ENCODE results near the gene ADGRG6.
"Not testable (repeated sequence)": the region's sequence is repeated elsewhere in the genome, so short reads cannot be mapped to it uniquely, and the experiment has no call there.

ADGRG6 gene

DNA sequence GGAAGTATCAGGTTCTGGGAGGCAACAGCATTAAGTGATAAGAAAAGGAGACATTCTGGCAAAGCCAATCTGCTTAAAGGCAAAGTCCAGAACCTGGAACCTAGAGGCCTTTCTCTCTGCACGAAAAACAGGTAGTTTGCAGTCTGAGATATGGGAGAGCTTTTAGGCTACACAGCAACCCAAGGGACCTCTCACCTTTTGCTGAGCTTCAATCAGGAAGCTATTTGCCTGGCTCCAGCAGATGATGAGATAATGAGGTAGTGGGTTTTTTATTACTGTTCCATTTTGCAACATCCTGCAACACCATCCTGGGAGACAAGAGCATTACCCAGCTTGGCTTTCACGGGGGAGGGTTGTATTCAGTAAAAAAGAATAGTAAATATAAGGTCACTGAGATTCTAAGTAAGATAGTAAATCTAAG, 143.1 kb downstream of the ADGRG6 start:
- Mint-ChIP-seq H3K4me1 (no peaks in the 10 kb centered on the region), H3K4me3 (no peak overlapping the region), H3K27ac (no peak overlapping the region), H3K9me3 (no peaks in the 10 kb centered on the region), H3K36me3 (no peaks in the 10 kb centered on the region), H3K27me3 (no peaks in the 10 kb centered on the region)
- no peak for DNase-seq
- ATAC-seq (replicated peaks) = no peak

DNA sequence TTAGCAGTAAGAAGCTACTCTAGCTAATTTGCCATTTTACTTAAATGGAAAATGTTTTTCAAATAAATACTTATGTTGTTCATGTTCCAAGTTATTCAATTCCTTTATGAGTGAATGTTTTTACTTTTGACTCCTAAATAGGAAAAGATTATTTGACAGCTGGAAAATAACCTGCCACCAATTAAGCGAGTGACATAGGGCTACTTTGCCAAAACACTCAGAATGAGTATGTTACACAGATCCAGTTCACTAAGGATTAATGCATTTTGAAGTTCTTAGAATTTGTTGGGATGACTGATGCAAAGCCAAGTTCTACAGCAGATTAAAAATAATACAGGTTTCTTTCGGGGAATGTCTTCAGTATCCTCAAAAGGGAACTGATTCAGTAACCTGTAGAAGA, 144.4 kb downstream of the ADGRG6 start:
- Mint-ChIP-seq H3K27ac (no peak overlapping the region), H3K4me1 (no peaks in the 10 kb centered on the region), H3K27me3 (no peaks in the 10 kb centered on the region), H3K36me3 (no peaks in the 10 kb centered on the region), H3K9me3 (no peaks in the 10 kb centered on the region), H3K4me3 (no peak overlapping the region)
- ATAC-seq (replicated peaks) (no peak), DNase-seq (no peak)

DNA sequence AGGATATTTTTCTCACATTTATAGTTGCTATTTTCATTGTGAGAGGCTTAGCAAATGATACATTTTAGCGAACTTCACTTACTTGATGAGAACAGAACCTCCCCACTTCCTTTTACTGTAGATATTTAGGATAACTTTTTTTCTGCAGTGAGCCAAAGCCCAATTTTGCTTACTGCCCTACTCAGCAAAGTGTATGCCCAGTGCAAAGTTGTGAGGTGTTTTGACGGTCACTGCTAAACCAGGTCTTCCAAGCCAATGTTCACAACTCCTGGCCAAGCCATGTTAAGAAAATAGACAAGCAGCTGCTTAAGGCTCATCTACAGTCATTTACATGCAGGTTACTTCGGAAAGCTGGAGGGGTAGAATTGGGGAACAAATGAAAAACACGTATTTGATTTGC, 144.8 kb downstream of the ADGRG6 start:
- H3K9me3 Mint-ChIP-seq = no peaks in the 10 kb centered on the region
- DNase-seq (no peak), ATAC-seq (replicated peaks) (no peak)
- no peaks in the 10 kb centered on the region for H3K36me3 Mint-ChIP-seq
- no peaks in the 10 kb centered on the region for H3K27me3 Mint-ChIP-seq
- no peak overlapping the region for H3K4me3 Mint-ChIP-seq
- no peaks in the 10 kb centered on the region for H3K4me1 Mint-ChIP-seq
- H3K27ac Mint-ChIP-seq = no peak overlapping the region

DNA sequence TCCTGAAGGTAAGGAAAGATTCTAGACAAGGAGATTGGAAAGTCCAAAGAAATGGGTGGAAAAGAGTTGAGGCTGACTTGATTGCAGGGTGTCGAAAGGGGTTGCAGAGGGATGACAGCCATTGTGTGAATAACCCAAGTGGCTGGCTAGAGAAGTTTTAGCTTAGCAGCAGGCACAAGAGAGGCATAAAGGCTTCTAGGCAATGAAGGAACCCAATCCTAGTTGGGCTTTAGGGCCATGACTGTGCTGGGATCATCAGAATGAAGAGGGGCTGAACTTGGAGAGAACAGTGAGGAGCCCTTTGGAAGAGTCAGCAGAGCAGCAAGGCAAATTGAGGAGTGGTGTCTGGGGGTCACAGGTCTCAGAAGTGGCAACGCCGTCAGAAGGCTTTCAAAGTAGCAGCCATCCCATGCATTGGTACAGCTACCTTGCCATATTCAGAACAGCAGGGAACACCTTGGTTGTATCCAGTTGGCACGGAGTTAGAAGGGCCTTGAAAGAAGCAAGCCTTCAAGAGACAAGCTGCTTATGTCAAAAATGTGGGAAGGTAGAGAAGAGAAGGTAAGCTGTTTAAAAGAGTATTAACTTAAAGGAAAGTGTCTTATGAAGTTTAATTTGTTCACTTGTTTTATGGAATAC, 146.4 kb downstream of the ADGRG6 start:
- DNase-seq (no peak), ATAC-seq (replicated peaks) (no peak)
- Mint-ChIP-seq H3K9me3 (no peaks in the 10 kb centered on the region), H3K27ac (no peak overlapping the region), H3K36me3 (no peaks in the 10 kb centered on the region), H3K4me1 (no peaks in the 10 kb centered on the region), H3K4me3 (no peak overlapping the region), H3K27me3 (no peaks in the 10 kb centered on the region)

DNA sequence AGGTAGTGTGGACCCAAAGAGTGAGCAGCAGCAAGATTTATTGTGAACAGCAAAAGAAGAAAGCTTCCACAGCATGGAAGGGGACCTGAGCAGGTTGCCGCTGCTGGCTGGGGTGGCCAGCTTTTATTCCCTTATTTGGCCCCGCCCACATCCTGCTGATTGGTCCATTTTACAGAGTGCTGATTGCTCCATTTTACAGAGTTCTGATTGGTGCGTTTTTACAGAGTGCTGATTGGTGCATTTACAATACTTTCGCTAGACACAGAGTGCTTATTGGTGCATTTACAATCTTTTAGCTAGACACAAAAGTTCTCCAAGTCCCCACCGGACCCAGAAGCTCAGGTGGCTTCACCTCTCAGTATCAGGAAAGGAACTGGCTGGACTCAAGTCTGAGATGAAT, 149.0 kb downstream of the ADGRG6 start:
- H3K4me1 Mint-ChIP-seq; ATAC-seq (replicated peaks); H3K9me3 Mint-ChIP-seq; H3K36me3 Mint-ChIP-seq; H3K4me3 Mint-ChIP-seq; H3K27ac Mint-ChIP-seq; H3K27me3 Mint-ChIP-seq; DNase-seq: not testable (repeated sequence)

DNA sequence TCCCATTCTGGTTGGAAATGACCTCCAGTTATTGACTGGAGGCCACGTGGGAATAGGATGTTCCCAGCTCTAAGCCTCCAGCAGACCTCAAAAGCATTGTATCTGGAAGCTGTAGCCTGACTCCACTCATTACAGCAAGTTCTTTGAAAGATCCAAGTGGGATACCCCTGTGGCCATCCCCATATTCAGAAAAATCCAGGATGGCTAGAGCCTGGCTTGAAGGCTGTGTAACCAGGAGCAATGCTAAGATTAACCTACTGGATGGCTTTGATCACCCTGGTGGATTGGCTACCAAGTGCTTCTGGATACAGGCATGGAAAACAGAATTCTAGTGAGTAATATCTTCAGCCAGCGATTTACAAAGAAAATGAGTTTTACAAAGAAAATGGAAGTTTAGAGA, 151.2 kb downstream of the ADGRG6 start:
- H3K4me3 Mint-ChIP-seq = no peak overlapping the region
- no peaks in the 10 kb centered on the region for H3K36me3 Mint-ChIP-seq
- peaks cover 0 to 7% of the 10 kb centered on the region in 2 donors for H3K27me3 Mint-ChIP-seq
- H3K9me3 Mint-ChIP-seq = peaks cover 0 to 3% of the 10 kb centered on the region in 2 donors
- ATAC-seq (replicated peaks) (no peak), DNase-seq (no peak)
- no peak overlapping the region for H3K27ac Mint-ChIP-seq
- peaks cover 0 to 2% of the 10 kb centered on the region in 2 donors for H3K4me1 Mint-ChIP-seq

DNA sequence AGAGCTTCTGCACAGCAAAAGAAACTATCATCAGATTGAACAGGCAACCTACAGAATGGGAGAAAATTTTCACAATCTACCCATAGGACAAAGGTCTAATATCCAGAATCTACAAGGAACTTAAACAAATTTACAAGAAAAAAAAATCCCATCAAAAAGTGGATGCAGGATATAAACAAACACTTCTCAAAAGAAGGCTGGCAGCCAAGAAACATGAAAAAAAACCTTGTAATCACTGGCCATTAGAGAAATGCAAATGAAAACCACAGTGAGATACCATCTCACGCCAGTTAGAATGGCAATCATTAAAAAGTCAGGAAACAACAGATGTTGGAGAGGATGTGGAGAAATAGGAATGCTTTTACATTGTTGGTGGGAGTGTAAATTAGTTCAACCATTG, 152.4 kb downstream of the ADGRG6 start:
- H3K27me3 Mint-ChIP-seq; H3K9me3 Mint-ChIP-seq; ATAC-seq (replicated peaks); H3K4me3 Mint-ChIP-seq; DNase-seq; H3K36me3 Mint-ChIP-seq; H3K4me1 Mint-ChIP-seq: not testable (repeated sequence)
- peak overlapping the region; percentile 14 for H3K27ac Mint-ChIP-seq

DNA sequence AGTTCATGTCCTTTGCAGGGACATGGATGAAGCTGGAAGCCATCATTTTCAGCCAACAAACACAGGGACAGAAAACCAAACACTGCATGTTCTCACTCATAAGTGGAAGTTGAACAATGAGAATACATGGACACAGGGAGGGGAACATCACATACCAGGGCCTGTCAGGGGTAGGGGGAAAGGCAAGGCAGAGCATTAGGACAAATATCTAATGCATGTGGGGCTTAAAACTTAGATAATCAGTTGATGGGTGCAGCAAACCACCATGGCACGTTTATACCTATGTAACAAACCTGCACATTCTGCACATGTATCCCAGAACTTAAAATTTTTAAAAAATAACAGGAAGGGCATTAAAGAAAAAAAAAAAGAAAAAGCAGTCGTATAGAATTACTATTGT, 153.0 kb downstream of the ADGRG6 start:
- not testable (repeated sequence) for H3K4me1 Mint-ChIP-seq; H3K4me3 Mint-ChIP-seq; ATAC-seq (replicated peaks); H3K9me3 Mint-ChIP-seq; H3K27ac Mint-ChIP-seq; H3K36me3 Mint-ChIP-seq; H3K27me3 Mint-ChIP-seq; DNase-seq

DNA sequence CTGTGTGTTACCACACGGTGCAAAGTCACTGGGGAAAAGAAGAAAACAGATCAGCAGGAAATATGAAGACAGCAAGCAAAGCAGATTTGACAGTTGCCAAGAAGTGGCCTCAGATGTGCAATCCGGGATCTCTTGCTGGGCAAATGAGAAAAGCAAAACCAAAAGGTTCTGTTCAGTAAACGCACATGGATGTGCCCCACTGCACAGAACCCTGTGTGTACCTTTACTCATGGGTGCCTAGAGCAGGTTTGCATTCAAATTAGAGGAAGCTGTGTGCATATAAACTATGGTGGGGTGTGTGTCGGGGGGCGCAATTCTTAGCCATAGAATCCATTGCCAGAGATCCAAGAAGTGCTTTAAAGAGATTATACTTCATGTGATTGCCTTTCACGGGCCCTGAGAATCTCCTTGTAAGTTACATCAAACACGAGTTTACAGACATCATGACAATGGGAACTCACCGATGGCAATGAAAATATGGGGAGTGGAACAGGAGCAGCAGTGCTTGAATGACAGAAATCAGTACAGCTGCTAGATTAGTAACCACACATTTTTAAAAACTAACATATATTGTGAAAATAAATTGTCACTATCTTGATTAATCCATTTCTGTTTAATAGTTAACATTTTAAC, 154.3 kb downstream of the ADGRG6 start:
- Mint-ChIP-seq H3K9me3 (peaks cover 0 to 4% of the 10 kb centered on the region in 2 donors), H3K4me3 (no peak overlapping the region), H3K27me3 (peaks cover 0 to 7% of the 10 kb centered on the region in 2 donors), H3K4me1 (peaks cover 0 to 2% of the 10 kb centered on the region in 2 donors), H3K36me3 (no peaks in the 10 kb centered on the region), H3K27ac (no peak overlapping the region)
- DNase-seq (no peak), ATAC-seq (replicated peaks) (no peak)

DNA sequence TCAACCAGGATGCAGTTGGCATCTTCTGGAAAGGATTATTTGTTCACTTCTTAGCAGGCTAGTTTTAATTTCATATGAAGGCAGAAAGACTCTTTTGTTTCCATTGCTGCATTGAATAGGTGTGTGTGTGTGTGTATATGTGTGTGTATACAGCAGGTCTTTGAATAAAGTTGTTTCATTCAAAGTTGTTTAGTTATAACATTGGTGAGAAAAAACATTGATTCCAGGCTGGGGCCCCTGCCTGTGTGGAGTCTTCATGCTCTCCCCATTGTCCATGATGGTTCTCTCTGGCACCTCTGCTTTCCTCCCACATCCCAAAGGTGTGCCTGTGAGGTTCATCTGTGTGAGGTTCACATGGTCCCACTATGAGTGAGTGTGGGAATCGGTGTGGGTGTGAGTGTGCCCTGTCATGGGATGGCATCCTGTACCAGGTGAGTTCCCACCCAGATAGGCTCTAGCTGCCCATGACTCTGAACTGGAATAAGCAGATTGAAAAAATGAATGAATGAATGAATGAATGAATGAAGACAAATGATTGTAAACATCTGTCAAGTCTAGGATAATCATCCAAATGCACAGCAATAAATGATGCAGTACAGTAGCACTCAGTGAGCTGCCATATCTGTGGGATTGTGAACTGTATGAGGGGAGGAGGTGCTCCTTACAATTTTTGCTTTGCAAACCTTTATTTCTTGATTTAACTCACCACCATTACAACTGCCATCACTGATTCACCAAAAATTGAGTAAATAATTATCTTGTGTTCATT, 156.0 kb downstream of the ADGRG6 start:
- peaks cover 0 to 7% of the 10 kb centered on the region in 2 donors for H3K27me3 Mint-ChIP-seq
- no peak for DNase-seq
- no peak overlapping the region for H3K27ac Mint-ChIP-seq
- peaks cover 13% of the 10 kb centered on the region in 2 donors for H3K9me3 Mint-ChIP-seq
- H3K4me1 Mint-ChIP-seq = peaks cover 0 to 2% of the 10 kb centered on the region in 2 donors
- no peak for ATAC-seq (replicated peaks)
- H3K4me3 Mint-ChIP-seq = no peak overlapping the region
- H3K36me3 Mint-ChIP-seq = no peaks in the 10 kb centered on the region

DNA sequence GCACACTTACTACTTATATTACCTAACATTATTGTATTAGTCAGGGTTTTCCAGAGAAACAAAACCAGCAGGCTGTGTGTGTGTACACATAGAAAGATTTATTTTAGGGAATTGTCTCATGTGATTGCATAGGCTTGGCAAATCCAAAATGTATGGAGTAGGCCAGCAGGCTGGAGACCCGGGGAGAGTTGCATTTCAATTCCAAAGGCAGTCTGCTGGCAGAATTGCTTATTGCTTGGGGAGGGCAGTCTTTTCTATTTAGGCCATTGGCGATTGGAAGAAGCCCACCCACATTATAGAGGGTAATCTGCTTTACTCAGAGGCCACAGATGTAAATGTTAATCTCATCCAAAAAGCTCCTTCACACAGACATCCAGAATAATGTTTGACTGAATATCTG, 157.0 kb downstream of the ADGRG6 start:
- Mint-ChIP-seq H3K4me3 (no peak overlapping the region), H3K4me1 (peaks cover 0 to 2% of the 10 kb centered on the region in 2 donors), H3K27ac (no peak overlapping the region), H3K27me3 (peaks cover 7 to 10% of the 10 kb centered on the region in 2 donors), H3K36me3 (no peaks in the 10 kb centered on the region), H3K9me3 (peaks cover 13 to 15% of the 10 kb centered on the region in 2 donors)
- no peak for ATAC-seq (replicated peaks)
- no peak for DNase-seq

DNA sequence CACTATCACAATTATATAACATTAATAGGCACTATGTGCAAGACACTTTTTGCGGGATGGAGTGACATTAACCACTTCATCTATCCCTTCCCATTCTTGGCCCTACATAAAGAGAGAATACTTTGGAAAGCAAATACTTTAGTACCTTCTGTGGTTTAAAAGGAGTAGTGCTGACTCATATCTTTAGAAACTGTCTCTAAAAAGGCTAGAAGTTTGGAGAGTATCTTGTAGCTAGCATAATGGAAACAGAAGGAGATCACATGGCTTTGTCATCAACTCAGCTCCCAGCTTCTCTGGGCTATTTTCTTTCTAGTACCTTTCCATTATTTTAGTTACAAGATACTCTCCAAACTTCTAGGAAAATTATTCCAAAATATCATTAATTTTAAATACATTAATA, 157.5 kb downstream of the ADGRG6 start:
- Mint-ChIP-seq H3K4me1 (peaks cover 0 to 2% of the 10 kb centered on the region in 2 donors), H3K27ac (no peak overlapping the region), H3K9me3 (peaks cover 13 to 15% of the 10 kb centered on the region in 2 donors), H3K27me3 (peaks cover 6 to 7% of the 10 kb centered on the region in 2 donors), H3K4me3 (no peak overlapping the region), H3K36me3 (no peaks in the 10 kb centered on the region)
- no peak for ATAC-seq (replicated peaks)
- DNase-seq = no peak

DNA sequence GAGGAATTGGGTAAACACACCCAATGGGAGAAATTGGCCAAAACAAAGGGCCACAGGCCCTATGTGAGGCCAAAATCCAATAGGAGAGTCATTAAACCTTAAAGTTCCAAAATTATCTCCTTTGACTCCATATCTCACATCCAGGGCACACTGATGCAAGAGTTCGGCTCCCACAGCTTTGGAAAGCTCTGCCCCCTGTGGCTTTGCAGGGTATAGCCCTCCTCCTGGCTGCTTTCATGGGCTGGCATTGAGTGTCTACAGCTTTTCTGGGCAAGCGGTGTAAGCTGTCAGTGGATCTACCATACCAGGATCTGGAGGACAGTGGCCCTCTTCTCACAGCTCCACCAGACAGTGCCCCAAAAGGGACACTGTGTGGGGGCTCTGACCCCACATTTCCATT, 160.5 kb downstream of the ADGRG6 start:
- no peaks in the 10 kb centered on the region for H3K36me3 Mint-ChIP-seq
- H3K4me3 Mint-ChIP-seq = no peak overlapping the region
- ATAC-seq (replicated peaks) (no peak), DNase-seq (no peak)
- H3K4me1 Mint-ChIP-seq = no peaks in the 10 kb centered on the region
- H3K27me3 Mint-ChIP-seq = peaks cover 3 to 7% of the 10 kb centered on the region in 2 donors
- peaks cover 12 to 13% of the 10 kb centered on the region in 2 donors for H3K9me3 Mint-ChIP-seq
- no peak overlapping the region for H3K27ac Mint-ChIP-seq

DNA sequence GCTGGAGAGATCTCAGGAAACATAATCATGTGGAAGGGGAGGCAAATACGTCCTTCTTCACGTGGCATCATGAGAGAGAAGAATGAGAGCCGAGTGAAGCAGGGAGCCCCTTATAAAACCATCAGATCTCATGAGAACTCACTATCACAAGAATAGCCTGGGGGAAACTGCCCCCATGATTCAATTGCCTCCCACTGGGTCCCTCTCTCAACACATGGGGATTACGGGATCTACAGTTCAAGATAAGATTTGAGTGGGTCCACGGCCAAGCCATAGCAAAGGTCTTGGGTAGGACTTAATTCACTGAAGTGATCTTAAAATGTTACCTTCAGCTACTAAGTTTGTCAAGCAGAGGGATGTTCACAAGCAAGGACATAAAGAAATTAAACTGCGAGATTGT, 162.2 kb downstream of the ADGRG6 start:
- Mint-ChIP-seq H3K4me3 (no peak overlapping the region), H3K36me3 (no peaks in the 10 kb centered on the region), H3K27ac (no peak overlapping the region), H3K4me1 (no peaks in the 10 kb centered on the region), H3K9me3 (peaks cover 12 to 15% of the 10 kb centered on the region in 2 donors), H3K27me3 (peaks cover 6 to 7% of the 10 kb centered on the region in 2 donors)
- ATAC-seq (replicated peaks) = no peak
- DNase-seq = no peak

DNA sequence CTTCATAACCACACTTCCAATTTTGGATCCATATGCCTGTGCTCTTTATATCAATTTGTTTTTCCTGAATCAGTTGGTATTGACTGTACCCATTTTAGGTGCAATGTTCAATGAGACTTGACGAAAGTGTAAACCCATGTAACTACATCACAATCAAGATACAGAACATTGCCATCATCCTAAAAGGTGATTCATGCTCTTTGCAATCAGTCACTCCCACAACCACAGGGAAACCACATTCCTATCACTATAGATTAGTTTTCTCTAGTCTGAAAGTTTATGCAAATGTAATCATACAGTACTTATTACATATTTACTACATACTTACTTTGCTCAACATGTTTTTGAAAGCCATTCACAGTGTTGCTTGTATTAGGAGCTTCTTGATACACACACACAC, 167.4 kb downstream of the ADGRG6 start:
- H3K27ac Mint-ChIP-seq = no peak overlapping the region
- H3K4me3 Mint-ChIP-seq = no peak overlapping the region
- no peaks in the 10 kb centered on the region for H3K4me1 Mint-ChIP-seq
- DNase-seq (no peak), ATAC-seq (replicated peaks) (no peak)
- H3K27me3 Mint-ChIP-seq = peaks cover 0 to 9% of the 10 kb centered on the region in 2 donors
- peaks cover 5% of the 10 kb centered on the region in 2 donors for H3K9me3 Mint-ChIP-seq
- H3K36me3 Mint-ChIP-seq = no peaks in the 10 kb centered on the region
